Inflammatory macrophage treated with lipopolysaccharide for 1 hour (primary cell): ENCODE results near the gene FAM76A.
"Not testable (repeated sequence)": the region's sequence is repeated elsewhere in the genome, so short reads cannot be mapped to it uniquely, and the experiment has no call there.

ENCODE experiments used
- DNase-seq, 2 donors: peaks; one replicate each; pipeline ENCODE4 v3.0.0-alpha.2; 2020 to 2022

FAM76A gene

DNA sequence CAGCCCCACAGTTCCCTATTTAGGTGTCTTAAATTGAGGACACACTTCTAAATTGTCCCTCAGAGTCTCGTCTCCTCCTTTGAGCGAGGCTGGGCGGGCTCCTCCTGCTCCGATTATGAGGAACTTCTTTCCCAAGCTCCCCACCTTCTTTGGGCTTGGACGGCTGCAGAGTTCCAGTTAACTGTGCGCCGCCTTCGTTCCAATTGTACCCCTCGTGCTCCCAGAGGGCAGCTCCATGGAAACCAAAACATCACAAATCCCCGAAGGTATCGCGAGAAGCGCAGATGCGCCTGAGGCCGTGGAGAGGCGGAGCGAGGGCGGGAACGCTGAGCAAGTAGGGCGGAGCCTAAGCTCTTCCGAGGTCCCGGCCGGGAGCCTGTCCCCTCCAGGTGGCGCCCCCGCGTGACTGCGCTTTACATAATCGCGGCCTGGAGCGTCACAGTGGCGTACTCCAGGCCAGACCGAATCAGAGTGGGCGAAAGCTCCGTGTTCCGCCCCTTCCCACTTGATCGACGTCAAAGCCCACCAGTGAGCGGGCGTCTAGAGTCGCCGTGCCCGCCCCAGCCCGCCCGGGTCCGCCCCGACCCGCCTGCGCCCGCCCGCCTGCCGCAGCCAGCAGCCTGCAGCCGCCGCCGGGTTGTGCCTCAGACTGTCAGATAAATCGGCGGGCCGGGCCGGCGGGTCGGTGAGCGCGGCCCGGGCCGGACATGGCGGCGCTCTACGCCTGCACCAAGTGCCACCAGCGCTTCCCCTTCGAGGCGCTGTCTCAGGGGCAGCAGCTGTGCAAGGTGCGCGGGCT lies at the start of gene FAM76A:
TSS of gene FAM76A (plus strand) at position 588 of the 799 bp plus-strand sequence. CDS start at position 708, 120 bp downstream.
- DNase-seq = peak; percentile 100

GRCh38 chr1:27676410-27676809 lies 49.4 kb upstream of the FAM76A start:
- DNase-seq = no peak

GRCh38 chr1:27678747-27679146 lies 47.0 kb upstream of the FAM76A start:
- no peak for DNase-seq

GRCh38 chr1:27680225-27680791 lies 45.5 kb upstream of the FAM76A start:
- DNase-seq = not testable (repeated sequence)

DNA sequence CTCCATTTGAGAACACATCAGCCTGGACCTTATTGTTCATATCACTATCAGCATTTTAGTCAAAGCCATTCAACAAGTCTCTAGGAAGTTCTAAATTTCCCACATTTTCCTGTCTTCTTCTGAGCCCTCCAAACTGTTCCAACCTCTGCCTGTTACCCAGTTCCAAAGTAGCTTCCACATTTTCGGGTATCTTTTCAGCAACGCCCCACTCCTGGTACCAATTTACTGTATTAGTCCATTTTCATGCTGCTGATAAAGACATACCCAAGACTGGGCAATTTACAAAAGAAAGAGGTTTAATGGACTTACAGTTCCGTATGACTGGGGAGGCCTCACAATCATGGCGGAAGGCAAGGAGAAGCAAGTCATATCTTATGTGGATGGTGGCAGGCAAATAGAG lies 44.2 kb upstream of the FAM76A start:
- not testable (repeated sequence) for DNase-seq

DNA sequence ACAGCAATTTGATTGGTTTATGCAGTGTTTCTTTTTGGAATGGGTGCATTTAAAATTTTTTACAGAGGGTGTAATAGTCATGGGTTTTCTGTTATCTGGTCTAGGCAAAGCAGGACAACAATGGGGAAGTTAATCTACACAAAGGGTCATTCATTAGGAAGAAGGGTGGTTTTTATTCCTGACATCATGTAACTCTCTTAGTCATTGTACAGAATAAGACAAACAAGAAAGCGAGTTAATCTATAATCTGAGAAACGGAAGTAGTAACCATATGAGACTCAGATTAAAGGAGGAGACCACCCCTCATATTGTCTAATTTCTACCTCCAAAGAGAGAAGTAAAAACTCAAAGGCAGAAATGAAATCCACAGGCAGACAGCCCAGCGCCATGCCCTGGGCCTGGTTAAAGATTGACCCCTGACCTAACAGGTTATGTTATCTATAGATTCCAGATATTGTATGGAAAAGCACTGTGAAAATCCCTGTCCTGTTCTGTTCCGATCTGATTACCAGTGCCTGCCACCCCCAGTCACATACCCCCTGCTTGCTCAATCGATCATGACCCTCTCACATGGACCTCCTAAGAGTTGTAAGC lies 43.3 kb upstream of the FAM76A start:
- DNase-seq = no peak

DNA sequence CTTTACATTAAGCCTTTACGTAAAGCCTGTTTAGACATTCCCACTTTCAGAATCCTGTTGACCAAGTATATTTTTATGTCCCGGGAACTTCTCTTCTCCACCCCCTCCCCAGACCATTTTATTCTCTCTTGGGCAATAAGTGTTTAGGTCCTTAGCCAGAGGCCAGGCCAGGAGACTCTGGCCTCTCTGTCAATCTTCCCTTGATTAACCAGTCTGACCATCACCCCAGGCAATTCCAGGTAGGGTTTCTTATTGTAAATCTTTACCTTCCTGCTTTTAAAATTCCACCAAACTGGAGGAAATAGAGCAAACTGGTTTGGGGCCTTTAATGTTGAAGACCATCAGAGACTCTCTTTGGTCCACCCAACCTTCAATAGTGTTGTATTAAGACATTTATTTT lies 41.6 kb upstream of the FAM76A start:
- no peak for DNase-seq

DNA sequence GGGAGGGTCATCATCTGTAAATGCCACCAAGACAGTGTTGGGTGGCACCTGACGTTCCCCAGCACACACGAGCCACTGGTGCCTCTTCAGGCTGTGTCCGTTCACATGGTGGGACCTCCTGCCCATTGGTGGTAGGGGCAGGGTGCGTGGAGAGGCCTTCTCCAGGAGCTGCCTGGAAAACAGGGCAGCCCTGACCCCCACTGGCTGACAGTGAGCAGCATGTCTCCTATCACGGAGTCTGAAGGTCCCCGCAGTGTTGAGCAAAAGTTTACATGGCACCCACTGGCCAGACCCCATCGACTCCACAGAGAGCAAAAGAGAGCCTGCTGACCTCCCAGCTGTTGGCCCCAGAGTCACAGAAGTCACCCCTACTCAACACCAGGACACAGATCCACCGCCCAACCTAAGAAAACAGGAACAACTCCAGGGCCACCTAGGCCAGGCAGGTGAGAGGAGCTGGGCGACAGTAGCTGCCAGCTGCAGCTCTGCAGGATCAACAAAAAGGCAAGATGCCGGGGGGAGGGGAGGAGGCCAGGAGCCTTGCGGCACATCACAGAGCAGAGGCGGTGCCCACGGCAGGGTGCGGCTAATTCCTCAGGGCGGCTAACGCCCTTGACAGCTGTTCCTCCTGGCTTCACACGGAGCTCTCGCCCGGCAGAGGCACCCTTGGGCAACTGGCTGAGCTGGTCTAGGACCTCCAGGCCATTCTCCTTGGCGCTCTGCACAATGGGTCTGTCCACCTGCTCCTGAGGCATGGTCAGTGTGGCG lies 39.4 kb upstream of the FAM76A start:
- DNase-seq = no peak

- no peak for DNase-seq
Measured at GRCh38 chr1:27687906-27688305, 37.9 kb upstream of the FAM76A start.

GRCh38 chr1:27689423-27690173 lies 36.2 kb upstream of the FAM76A start:
- no peak for DNase-seq

DNA sequence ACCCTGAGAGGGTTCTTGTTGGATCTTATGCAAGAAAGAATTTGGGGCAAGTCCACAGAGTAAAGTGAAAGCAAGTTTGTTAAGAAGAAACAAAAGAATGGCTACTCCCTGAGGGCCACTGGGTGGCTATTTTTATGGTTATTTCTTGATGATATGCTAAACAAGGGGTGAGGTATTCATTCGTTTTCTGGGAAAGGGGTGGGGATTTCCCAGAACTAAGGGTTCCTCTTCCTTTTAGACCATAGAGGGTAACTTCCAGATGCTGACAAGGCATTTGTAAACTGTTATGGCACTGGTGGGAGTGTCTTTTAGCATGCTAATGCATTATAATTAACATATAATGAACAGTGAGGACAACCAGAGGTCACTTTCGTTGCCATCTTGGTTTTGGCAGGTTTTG lies 35.6 kb upstream of the FAM76A start:
- peak; percentile 55 to 60 for DNase-seq

DNA sequence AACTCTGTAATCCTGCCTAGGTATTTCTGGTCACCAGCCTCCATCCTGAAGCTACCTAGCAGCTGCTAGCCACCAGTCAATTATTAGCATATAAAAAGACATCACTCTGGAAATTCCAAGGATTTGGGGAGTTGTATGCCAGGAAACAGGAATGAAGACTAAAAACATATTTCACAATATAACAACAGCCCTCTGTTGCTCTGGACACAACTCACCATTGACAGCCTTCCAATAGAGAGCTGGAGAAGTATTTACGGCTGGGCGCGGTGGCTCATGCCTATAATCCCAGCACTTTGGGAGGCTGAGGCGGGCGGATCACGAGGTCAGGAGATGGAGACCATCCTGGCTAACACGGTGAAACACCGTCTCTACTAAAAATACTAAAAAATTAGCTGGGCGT lies 28.9 kb upstream of the FAM76A start:
- not testable (repeated sequence) for DNase-seq

DNA sequence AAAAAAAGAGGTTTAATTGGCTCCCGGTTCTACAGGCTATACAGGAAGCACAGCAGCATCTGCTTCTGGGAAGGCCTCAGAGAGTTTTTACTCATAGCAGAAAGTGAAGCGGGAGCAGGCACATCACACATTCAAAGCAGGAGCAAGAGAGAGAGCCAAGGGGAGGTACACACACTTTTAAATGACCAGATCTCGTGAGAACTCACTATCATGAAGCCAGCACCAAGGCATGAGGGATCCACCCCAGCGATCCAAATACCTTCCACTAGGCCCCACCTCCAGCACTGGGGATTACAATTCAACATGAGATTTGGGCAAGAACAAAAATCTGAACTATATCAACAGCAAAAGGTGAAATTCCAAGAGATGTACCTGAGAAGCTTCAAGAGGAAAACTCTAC lies 20.8 kb upstream of the FAM76A start:
- DNase-seq = no peak

DNA sequence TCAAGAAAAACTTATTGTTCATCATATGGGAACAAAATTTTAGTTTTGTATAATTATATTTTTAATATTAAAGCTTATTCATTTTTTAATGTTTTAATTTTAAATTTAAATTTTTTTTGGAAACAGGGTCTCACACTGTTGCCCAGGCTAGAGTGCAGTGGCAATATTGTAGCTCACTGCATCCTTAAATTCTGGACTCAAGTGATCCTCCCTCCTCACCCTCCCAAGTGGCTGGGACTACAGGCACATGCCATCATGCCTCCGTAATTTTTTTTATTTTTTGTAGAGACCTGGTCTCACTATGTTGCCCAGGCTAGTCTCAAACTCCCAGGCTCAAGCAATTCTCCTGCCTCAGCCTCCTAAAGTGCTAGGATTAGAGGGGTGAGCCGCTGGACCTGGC lies 20.2 kb upstream of the FAM76A start:
- no peak for DNase-seq

DNA sequence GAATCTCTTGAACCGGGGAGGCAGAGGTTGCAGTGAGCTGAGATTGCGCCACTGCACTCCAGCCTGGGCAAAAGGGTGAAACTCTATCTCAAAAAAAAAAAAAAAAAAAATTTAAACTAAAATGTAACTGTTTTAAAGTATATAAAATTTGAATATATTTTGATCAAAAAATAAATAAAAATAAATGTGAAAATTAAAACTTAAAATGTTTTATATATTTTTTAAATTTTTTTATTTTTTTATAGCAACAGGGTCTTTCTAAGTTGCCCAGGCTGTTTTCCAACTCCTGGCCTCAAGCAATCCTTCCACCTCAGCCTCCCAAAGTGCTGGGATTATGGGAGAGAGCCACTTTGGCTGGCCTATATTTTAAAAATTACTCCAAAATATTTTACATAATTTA lies 15.2 kb upstream of the FAM76A start:
- DNase-seq = no peak

GRCh38 chr1:27713139-27713725 lies 12.5 kb upstream of the FAM76A start:
- DNase-seq = no peak

DNA sequence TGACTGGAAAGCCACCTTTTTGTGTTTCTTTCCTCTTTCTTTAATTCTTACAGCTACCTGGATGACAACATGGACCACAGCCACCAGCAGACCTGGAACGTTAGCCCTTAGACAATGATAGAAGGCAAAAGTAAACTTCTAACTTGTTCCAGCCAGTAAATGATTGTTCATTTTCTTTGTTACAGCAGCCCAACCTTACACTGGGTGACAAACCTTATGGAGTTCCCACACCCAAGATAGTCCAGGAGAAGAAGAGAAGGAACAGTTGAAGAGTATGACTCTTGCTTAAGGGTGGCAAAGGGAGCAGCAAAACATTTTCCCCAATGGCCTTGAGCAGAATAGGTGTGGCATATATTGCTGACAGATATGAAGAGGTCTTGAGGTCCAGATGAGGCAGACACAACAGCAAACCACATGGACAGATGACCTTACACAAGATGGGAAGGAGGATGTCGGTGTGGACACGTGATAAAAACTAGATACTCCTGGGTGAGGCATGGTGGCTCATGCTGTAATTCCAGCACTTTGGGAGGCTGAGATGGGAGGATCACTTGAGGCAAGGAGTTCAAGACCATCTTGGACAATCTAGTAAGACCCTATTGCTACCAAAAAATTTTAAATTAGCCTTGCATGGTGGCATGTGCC lies 11.8 kb upstream of the FAM76A start:
- DNase-seq = no peak

DNA sequence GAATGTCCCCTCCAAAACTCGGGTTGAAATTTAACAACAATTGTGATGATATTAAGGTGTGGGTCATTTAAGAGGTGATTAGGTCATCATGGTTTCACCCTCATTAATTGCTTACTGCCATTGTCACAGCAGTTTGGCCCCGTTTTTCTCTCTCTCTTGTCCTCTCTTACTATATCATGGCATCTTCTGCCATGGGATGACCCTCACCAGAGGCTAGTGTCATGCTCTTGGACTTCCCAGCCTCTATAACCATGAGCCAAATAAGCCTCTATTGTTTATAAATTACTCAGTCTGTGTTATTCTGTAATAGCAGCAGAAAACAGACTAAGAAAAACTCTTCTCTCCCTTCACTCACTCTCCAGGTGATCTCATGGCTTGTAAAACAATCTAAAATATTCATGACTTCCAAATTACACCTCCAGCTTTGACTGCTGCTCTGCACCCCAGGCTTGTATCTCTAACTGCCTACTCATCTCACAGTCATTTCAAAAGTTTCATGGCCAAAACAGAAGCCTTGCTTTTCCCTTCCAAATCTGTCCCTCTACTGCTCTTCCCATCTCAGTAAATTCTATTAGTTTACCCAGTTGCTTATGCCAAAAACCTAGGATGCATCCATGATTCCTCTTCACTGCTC lies 9.4 kb upstream of the FAM76A start:
- no peak for DNase-seq

GRCh38 chr1:27719286-27720251 lies 6.2 kb upstream of the FAM76A start:
- no peak for DNase-seq

DNA sequence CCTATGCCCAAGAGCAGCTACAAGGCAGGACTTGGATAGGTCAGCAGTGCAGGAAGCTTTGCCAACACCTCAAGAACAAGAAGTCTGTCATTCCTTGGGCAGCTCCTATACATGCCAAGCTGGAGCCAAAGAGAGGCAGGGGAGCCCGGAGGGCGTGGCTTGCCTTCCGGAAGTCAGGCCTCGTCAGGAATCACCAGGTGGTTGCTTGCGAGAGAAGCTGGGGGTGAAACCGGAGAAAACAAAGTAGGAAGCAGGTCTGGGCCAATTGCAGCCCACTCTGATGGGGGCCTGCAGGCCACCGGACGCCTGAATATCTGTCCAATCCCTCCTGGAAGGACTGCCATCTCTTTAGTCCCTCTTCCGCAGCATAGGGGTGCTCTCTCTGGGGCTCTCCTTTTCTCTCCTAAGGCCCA lies 794 bp upstream of the FAM76A start:
- no peak for DNase-seq
